Upper lobe of left lung (tissue), 6 donors: ENCODE results near the gene SEPSECS. TPM values are rescaled to one million over a fixed set of nuclear protein-coding genes. Genes with fewer than 3 reads are reported as not detected.
"Not testable (repeated sequence)": the region's sequence is repeated elsewhere in the genome, so short reads cannot be mapped to it uniquely, and the experiment has no call there.

Source experiments
- ATAC-seq, 2 donors: fragments of 200-7000 bp; cut with Tn5 transposase; one replicate each; pipeline ENCODE4 v1.9.1; 2022; ENCODE audit warnings: mild to moderate bottlenecking in 2 of 2, moderate library complexity in 2 of 2; ENCODE audit not compliant: low FRiP score in 2 of 2
- DNase-seq, 2 donors: peaks; one replicate each; pipeline ENCODE4 v3.0.0-alpha.2; 2019 to 2020
- H3K27ac ChIP-seq, 4 donors: fragments of 200-600 bp; sonication (generic); one replicate each; pipeline ENCODE4 v1.5.1; 2016 to 2019
- H3K27me3 ChIP-seq, 4 donors: fragments of 200-600 bp; sonication (generic); one replicate each; pipeline ENCODE4 v1.5.1; 2017 to 2019
- H3K36me3 ChIP-seq, 4 donors: fragments of 200-600 bp; sonication (generic); one replicate each; pipeline ENCODE4 v1.5.1; 2016 to 2019
- H3K4me1 ChIP-seq, 4 donors: fragments of 200-600 bp; sonication (generic); one replicate each; pipeline ENCODE4 v1.5.1; 2018 to 2019
- H3K4me3 ChIP-seq, 4 donors: fragments of 200-600 bp; sonication (generic); one replicate each; pipeline ENCODE4 v1.5.1; 2017 to 2019; ENCODE audit warnings: mild to moderate bottlenecking in 2 of 4, moderate library complexity in 1 of 4
- H3K9me3 ChIP-seq, 4 donors: fragments of 200-600 bp; sonication (generic); one replicate each; pipeline ENCODE4 v1.5.1; 2018 to 2019
- CTCF ChIP-seq, 6 experiments: fragments of 450-650 bp in 4 of 6; fragments of 200-600 bp in 2 of 6; sonication (generic) in 2 of 6; IDR thresholded peaks; one replicate each; pipeline ENCODE4 v1.5.1; 2016 to 2019; ENCODE audit warnings: antibody characterized with exemption in 6 of 6
- EP300 ChIP-seq, 4 donors: sonication (generic); formaldehyde crosslinking; IDR thresholded peaks; one replicate each; pipeline ENCODE4 v1.5.1; 2017; ENCODE audit warnings: antibody characterized with exemption in 4 of 4, control low read depth in 2 of 4
- POLR2A ChIP-seq, 4 donors: fragments of 450-650 bp; IDR thresholded peaks; one replicate each; pipeline ENCODE4 v1.5.1; 2016 to 2017; ENCODE audit warnings: antibody characterized with exemption in 4 of 4, mild to moderate bottlenecking in 2 of 4
- POLR2AphosphoS5 ChIP-seq, 2 donors: sonication (generic); formaldehyde crosslinking; IDR thresholded peaks; one replicate each; pipeline ENCODE4 v1.5.1; 2017; ENCODE audit warnings: antibody characterized with exemption in 2 of 2
- WGBS, 2 donors: methylation state at CpG; one replicate each; pipeline ENCODE4 v1.1.5; 2017 to 2018; 5-methylcytosine and 5-hydroxymethylcytosine counted together
- total RNA-seq, 6 donors: library from RNA; depleted of rRNA in 4 of 6; stranded (reverse); fragments of >200 nt in 4 of 6; gene quantifications; one replicate each; pipeline versions ENCODE4 v1.1.0 to v1.2.1, GENCODE V29; 2016 to 2021
- donor health status: DM: no; HTN: no; CAD: no; lungs with moderate emphysema.
- donor health status: DM: no; HTN: yes; CAD: no; lungs with severe emphysema.

Gene SEPSECS
- total RNA-seq, 6 donors from 2014 or later = 4.9 to 19.3 (median 8.9) TPM

DNA sequence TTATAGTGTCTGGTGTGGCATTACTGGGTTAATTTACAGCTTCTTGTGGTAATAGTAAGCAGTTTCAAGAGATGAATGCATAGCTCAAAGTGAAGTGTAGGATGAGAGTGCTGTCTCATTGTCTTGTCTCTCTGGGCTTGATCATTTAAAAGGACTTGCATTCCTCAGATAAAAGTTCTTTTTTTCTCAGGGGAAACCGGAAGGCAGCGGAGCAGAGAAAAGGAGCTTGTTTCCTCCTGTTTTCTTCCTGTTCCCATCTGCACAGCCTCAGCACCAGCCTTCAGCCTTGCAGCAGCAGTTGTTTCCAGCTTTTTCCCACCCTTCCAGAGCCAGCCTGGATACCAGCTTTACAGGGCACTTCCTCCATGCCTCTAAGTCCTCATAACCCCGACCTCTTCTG lies 68.1 kb downstream of the SEPSECS start:
- DNase-seq (no peak), ATAC-seq (no peak)
- 50 to 55% methylated on average over 3 of the region's 3 CpGs for WGBS, 2 donors

GRCh38 chr4:25090516-25090915 lies 69.7 kb downstream of the SEPSECS start:
- DNase-seq (no peak), ATAC-seq (no peak)
- Histone ChIP-seq H3K27ac (no peak overlapping the region), H3K9me3 (no peaks in the 10 kb centered on the region), H3K4me3 (no peak overlapping the region), H3K36me3 (no peaks in the 10 kb centered on the region), H3K27me3 (no peaks in the 10 kb centered on the region), H3K4me1 (peaks cover 0 to 7% (median 3%) of the 10 kb centered on the region in 4 donors)
- WGBS, 2 donors = 86 to 100% methylated on average over 2 of the region's 2 CpGs
- no peak for TF ChIP-seq POLR2AphosphoS5 (IDR thresholded peaks at IDR 0.05)

More for the DNA sequence above, 68.1 kb downstream of the SEPSECS start:
- no peaks in the 10 kb centered on the region for H3K9me3 ChIP-seq
- H3K36me3 ChIP-seq = no peaks in the 10 kb centered on the region
- H3K4me3 ChIP-seq = no peak overlapping the region
- no peak for TF ChIP-seq CTCF (IDR thresholded peaks at IDR 0.05)
- TF ChIP-seq EP300 (IDR thresholded peaks at IDR 0.05) = no peak
- no peak for TF ChIP-seq POLR2AphosphoS5 (IDR thresholded peaks at IDR 0.05)
- TF ChIP-seq POLR2A (IDR thresholded peaks at IDR 0.05) = no peak
- H3K4me1 ChIP-seq = peaks cover 0 to 7% (median 3%) of the 10 kb centered on the region in 4 donors
- H3K27ac ChIP-seq = no peak overlapping the region
- no peaks in the 10 kb centered on the region for H3K27me3 ChIP-seq

DNA sequence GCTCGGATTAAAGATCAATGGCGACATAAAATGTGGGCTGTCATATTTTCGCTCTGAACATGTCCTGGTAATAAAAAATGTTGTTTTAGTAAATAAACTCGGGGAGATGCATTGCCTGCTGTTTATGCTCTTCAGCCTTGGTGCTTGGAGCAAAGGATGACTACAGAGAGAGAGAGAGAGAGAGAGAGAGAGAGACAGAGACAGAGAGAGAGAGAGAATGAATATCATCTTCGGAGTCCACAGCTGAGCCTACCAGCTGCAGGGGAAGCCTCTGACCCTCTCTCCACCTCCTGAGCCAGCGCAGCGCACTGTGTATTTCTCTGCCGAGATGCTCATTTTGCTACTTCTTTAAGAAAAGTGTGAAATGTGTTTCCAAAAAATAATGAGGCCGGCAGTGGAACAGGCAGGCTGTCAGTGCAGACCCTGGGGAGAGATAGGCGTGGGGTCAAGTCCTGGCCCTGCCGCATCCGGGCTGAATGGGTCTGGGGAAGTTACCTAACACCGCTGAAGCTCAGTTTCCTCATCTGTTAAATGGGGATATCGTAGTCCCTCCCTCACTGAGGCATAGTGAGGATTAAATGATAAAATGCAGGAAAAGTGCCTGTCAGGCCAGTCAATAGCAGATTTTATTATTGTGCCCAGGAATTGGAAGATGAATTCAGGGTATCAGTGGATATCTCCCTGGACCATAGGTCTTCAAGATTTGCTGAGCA lies 71.0 kb downstream of the SEPSECS start:
- Histone ChIP-seq H3K27me3 (no peaks in the 10 kb centered on the region), H3K36me3 (no peaks in the 10 kb centered on the region), H3K4me3 (no peak overlapping the region), H3K9me3 (no peaks in the 10 kb centered on the region), H3K4me1 (peaks cover 0 to 7% (median 3%) of the 10 kb centered on the region in 4 donors), H3K27ac (no peak overlapping the region)
- ATAC-seq = no peak
- peak in 1 of 2 donors; percentile 25 for DNase-seq
- TF ChIP-seq EP300 (IDR thresholded peaks at IDR 0.05) (no peak), POLR2AphosphoS5 (IDR thresholded peaks at IDR 0.05) (no peak), POLR2A (IDR thresholded peaks at IDR 0.05) (no peak), CTCF (IDR thresholded peaks at IDR 0.05) (no peak)
- 76% methylated on average over 14 of the region's 14 CpGs for WGBS, 2 donors

- ATAC-seq = no peak
- peak in 1 of 2 donors; percentile 72 for DNase-seq
- H3K4me1 ChIP-seq = peaks cover 0 to 7% (median 3%) of the 10 kb centered on the region in 4 donors
- no peaks in the 10 kb centered on the region for H3K27me3 ChIP-seq
- 17 to 51% methylated on average over 14 to 39 of the region's 41 CpGs for whole genome bisulfite sequencing, 2 donors
- H3K4me3 ChIP-seq = peak overlapping the region in 2 of 4 donors; percentile 6 to 26
- no peak overlapping the region for H3K27ac ChIP-seq
- TF ChIP-seq EP300 (IDR thresholded peaks at IDR 0.05) (no peak), POLR2AphosphoS5 (IDR thresholded peaks at IDR 0.05) (no peak), POLR2A (IDR thresholded peaks at IDR 0.05) (no peak), CTCF (IDR thresholded peaks at IDR 0.05) (no peak)
- no peaks in the 10 kb centered on the region for H3K36me3 ChIP-seq
- no peaks in the 10 kb centered on the region for H3K9me3 ChIP-seq
Measured at GRCh38 chr4:25088093-25088952, 71.9 kb downstream of the SEPSECS start.

DNA sequence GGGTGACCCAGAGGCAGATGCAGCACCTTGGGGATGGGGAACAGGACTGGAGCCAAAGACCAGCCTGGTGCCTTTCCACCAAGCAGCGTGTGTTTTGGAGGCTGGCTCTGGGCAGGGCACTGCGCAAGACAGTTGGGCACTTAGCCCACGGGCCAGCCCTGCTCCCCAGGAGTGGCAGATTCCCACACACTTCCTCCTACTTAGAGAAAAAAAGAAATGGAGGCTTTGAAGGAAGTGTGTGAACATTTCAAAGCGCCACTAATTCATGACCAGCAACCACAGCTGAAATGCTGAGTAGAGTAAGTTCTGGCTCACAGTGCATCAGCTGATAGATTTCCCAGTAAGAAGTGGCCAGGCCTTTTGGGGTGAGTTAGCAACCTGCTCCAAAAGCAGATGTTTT lies 74.6 kb downstream of the SEPSECS start:
- DNase-seq (peak in 1 of 2 donors; percentile 19), ATAC-seq (peak in 1 of 2 donors; percentile 65)
- TF ChIP-seq CTCF (IDR thresholded peaks at IDR 0.05) = no peak
- TF ChIP-seq POLR2AphosphoS5 (IDR thresholded peaks at IDR 0.05) = no peak
- TF ChIP-seq POLR2A (IDR thresholded peaks at IDR 0.05) = no peak
- TF ChIP-seq EP300 (IDR thresholded peaks at IDR 0.05) = no peak
- Histone ChIP-seq H3K4me1 (peaks cover 0 to 7% (median 3%) of the 10 kb centered on the region in 4 donors), H3K9me3 (no peaks in the 10 kb centered on the region), H3K27ac (no peak overlapping the region), H3K27me3 (no peaks in the 10 kb centered on the region), H3K4me3 (no peak overlapping the region), H3K36me3 (no peaks in the 10 kb centered on the region)
- 56 to 59% methylated on average over 4 of the region's 4 CpGs for WGBS, 2 donors

GRCh38 chr4:25083441-25083840 lies 76.8 kb downstream of the SEPSECS start:
- 72 to 85% methylated on average over 4 of the region's 4 CpGs for WGBS, 2 donors
- not testable (repeated sequence) for H3K27ac ChIP-seq, DNase-seq, H3K9me3 ChIP-seq, H3K4me1 ChIP-seq, H3K27me3 ChIP-seq, H3K4me3 ChIP-seq, H3K36me3 ChIP-seq, ATAC-seq
